Measurements from ENCODE around the gene FBXO44. TPM values are rescaled to one million over a fixed set of nuclear protein-coding genes. Genes with fewer than 3 reads are reported as not detected.
A peak's percentile ranks its signal among the peaks of the same experiment; 100 is the strongest.

Gene FBXO44
- polyA plus RNA-seq, 2 donors: 9.0 to 16.2 TPM

- WGBS, 2 donors: 6 to 8% methylated on average over 59 to 65 of the region's 65 CpGs
- no peaks in the 10 kb centered on the region for H3K27me3 ChIP-seq (ENCODE audit: control insufficient read depth in 1 of 2, insufficient read depth in 2 of 2, low read length in 2 of 2)
- peak overlapping the region; percentile 75 to 78 for H3K27ac ChIP-seq (ENCODE audit: low read depth in 2 of 2, low read length in 1 of 2)
Measured at GRCh38 chr1:11680270-11681070, 25.8 kb downstream of the FBXO44 start.

DNA sequence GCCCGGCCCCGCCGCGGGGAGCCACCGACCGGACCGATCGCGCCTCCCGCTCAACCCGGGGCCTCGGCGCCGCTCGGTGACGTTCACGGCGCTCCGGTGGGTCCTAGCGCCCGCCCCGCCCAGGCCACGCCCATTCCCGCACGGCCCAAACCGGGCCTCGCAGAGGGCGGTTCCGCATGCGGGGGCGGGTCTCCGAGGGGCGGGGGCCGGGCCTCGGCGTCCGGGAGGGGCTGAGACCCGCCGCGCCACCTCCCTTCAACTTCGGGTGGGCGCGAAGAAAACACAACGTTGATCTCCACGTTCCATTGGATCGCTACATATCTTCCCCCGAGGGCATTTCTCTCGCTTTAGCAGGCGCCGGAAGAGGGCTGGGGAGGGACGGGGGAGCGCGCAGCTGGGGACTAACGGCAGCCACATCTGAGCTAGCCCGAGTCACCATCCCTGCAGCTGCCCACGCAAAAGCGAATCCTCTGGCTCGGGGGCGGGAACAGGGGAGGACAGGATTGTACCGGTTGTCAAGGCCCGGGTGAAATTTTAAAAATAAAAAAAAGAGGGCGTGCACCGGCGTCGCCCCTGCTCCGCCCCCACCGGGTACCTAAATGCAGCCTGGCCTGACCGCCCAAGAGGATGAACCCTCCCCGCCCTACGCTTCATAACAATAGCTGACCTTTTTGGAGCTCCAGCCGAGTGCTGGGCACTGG is 26.5 kb downstream of the FBXO44 start, which contains the start of gene MAD2L2:
MAD2L2 (minus strand) TSS at position 78 of the 701 bp plus-strand sequence. CDS start 547 bp downstream, outside the sequence.
- peak within 1 kb of the TSS; percentile 75 to 78 for H3K27ac ChIP-seq (ENCODE audit: low read depth in 2 of 2, low read length in 1 of 2)
- WGBS, 2 donors: 1% methylated on average over 45 to 71 of the region's 71 CpGs
- peaks cover 0 to 3% of the 10 kb centered on the region in 2 donors for H3K4me1 ChIP-seq (ENCODE audit: control insufficient read depth in 2 of 2, insufficient read depth in 2 of 2, low read length in 1 of 2)
- peak within 1 kb of the TSS; percentile 74 for H3K4me3 ChIP-seq (ENCODE audit: low read depth in 1 of 2, low read length in 2 of 2)
- H3K36me3 ChIP-seq (ENCODE audit: control insufficient read depth in 2 of 2, insufficient read depth in 2 of 2, low read length in 1 of 2): peaks cover 0 to 4% of the 10 kb centered on the region in 2 donors
- H3K9me3 ChIP-seq (ENCODE audit: control insufficient read depth in 2 of 2, insufficient read depth in 1 of 2, low read depth in 1 of 2, low read length in 1 of 2): no peaks in the 10 kb centered on the region
- H3K27me3 ChIP-seq (ENCODE audit: control insufficient read depth in 1 of 2, insufficient read depth in 2 of 2, low read length in 2 of 2): no peaks in the 10 kb centered on the region

More at GRCh38 chr1:11680270-11681070, 25.8 kb downstream of the FBXO44 start:
- Histone ChIP-seq H3K36me3 (ENCODE audit: control insufficient read depth in 2 of 2, insufficient read depth in 2 of 2, low read length in 1 of 2) (peaks cover 0 to 7% of the 10 kb centered on the region in 2 donors), H3K4me1 (ENCODE audit: control insufficient read depth in 2 of 2, insufficient read depth in 2 of 2, low read length in 1 of 2) (peaks cover 0 to 3% of the 10 kb centered on the region in 2 donors), H3K4me3 (ENCODE audit: low read depth in 1 of 2, low read length in 2 of 2) (peak overlapping the region; percentile 74), H3K9me3 (ENCODE audit: control insufficient read depth in 2 of 2, insufficient read depth in 1 of 2, low read depth in 1 of 2, low read length in 1 of 2) (no peaks in the 10 kb centered on the region)

- Histone ChIP-seq H3K9me3 (ENCODE audit: control insufficient read depth in 2 of 2, insufficient read depth in 1 of 2, low read depth in 1 of 2, low read length in 1 of 2) (no peaks in the 10 kb centered on the region), H3K27me3 (ENCODE audit: control insufficient read depth in 1 of 2, insufficient read depth in 2 of 2, low read length in 2 of 2) (no peaks in the 10 kb centered on the region), H3K4me1 (ENCODE audit: control insufficient read depth in 2 of 2, insufficient read depth in 2 of 2, low read length in 1 of 2) (peaks cover 0 to 3% of the 10 kb centered on the region in 2 donors), H3K27ac (ENCODE audit: low read depth in 2 of 2, low read length in 1 of 2) (no peak overlapping the region), H3K36me3 (ENCODE audit: control insufficient read depth in 2 of 2, insufficient read depth in 2 of 2, low read length in 1 of 2) (no peaks in the 10 kb centered on the region), H3K4me3 (ENCODE audit: low read depth in 1 of 2, low read length in 2 of 2) (no peak overlapping the region)
- 41 to 42% methylated on average over 7 of the region's 7 CpGs for WGBS, 2 donors
Measured at GRCh38 chr1:11682287-11682771, 27.7 kb downstream of the FBXO44 start.

DNA sequence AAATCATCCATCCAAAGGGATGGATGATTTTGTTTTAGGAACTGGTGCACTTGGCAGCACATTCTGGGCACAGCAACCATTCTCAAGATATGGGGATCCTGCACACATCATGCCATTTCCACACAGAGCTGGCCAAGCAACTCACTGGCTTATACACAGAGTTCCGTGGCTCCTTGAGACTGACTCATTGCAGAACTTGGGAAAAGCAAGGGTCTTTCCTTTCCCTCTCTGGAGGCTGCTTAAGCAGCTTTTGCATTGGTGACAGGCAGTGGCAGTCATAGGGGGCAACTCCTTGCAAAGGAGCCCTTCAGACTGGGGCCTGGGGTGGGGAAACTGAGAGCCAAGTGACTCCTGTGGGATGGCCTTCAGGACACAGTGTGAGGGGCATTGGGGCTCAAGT is 28.1 kb downstream of the FBXO44 start:
- no peaks in the 10 kb centered on the region for H3K9me3 ChIP-seq (ENCODE audit: control insufficient read depth in 2 of 2, insufficient read depth in 1 of 2, low read depth in 1 of 2, low read length in 1 of 2)
- whole genome bisulfite sequencing, 2 donors: 54% methylated on average over 1 of the region's 1 CpG
- no peak overlapping the region for H3K27ac ChIP-seq (ENCODE audit: low read depth in 2 of 2, low read length in 1 of 2)
- no peak overlapping the region for H3K4me3 ChIP-seq (ENCODE audit: low read depth in 1 of 2, low read length in 2 of 2)
- H3K27me3 ChIP-seq (ENCODE audit: control insufficient read depth in 1 of 2, insufficient read depth in 2 of 2, low read length in 2 of 2): no peaks in the 10 kb centered on the region
- H3K36me3 ChIP-seq (ENCODE audit: control insufficient read depth in 2 of 2, insufficient read depth in 2 of 2, low read length in 1 of 2): no peaks in the 10 kb centered on the region
- H3K4me1 ChIP-seq (ENCODE audit: control insufficient read depth in 2 of 2, insufficient read depth in 2 of 2, low read length in 1 of 2): peaks cover 0 to 3% of the 10 kb centered on the region in 2 donors

GRCh38 chr1:11684070-11684469 is 29.4 kb downstream of the FBXO44 start:
- Histone ChIP-seq H3K9me3 (ENCODE audit: control insufficient read depth in 2 of 2, insufficient read depth in 1 of 2, low read depth in 1 of 2, low read length in 1 of 2) (no peaks in the 10 kb centered on the region), H3K27ac (ENCODE audit: low read depth in 2 of 2, low read length in 1 of 2) (no peak overlapping the region), H3K27me3 (ENCODE audit: control insufficient read depth in 1 of 2, insufficient read depth in 2 of 2, low read length in 2 of 2) (no peaks in the 10 kb centered on the region), H3K4me3 (ENCODE audit: low read depth in 1 of 2, low read length in 2 of 2) (no peak overlapping the region), H3K4me1 (ENCODE audit: control insufficient read depth in 2 of 2, insufficient read depth in 2 of 2, low read length in 1 of 2) (peaks cover 0 to 3% of the 10 kb centered on the region in 2 donors), H3K36me3 (ENCODE audit: control insufficient read depth in 2 of 2, insufficient read depth in 2 of 2, low read length in 1 of 2) (no peaks in the 10 kb centered on the region)
- WGBS, 2 donors: 53 to 63% methylated on average over 7 of the region's 7 CpGs

- no peak overlapping the region for H3K4me3 ChIP-seq (ENCODE audit: low read depth in 1 of 2, low read length in 2 of 2)
- H3K27me3 ChIP-seq (ENCODE audit: control insufficient read depth in 1 of 2, insufficient read depth in 2 of 2, low read length in 2 of 2): no peaks in the 10 kb centered on the region
- H3K27ac ChIP-seq (ENCODE audit: low read depth in 2 of 2, low read length in 1 of 2): no peak overlapping the region
- no peaks in the 10 kb centered on the region for H3K36me3 ChIP-seq (ENCODE audit: control insufficient read depth in 2 of 2, insufficient read depth in 2 of 2, low read length in 1 of 2)
- H3K4me1 ChIP-seq (ENCODE audit: control insufficient read depth in 2 of 2, insufficient read depth in 2 of 2, low read length in 1 of 2): peaks cover 0 to 1% of the 10 kb centered on the region in 2 donors
- WGBS, 2 donors: 91% methylated on average over 7 of the region's 7 CpGs
- no peaks in the 10 kb centered on the region for H3K9me3 ChIP-seq (ENCODE audit: control insufficient read depth in 2 of 2, insufficient read depth in 1 of 2, low read depth in 1 of 2, low read length in 1 of 2)
Measured at GRCh38 chr1:11685210-11685752, 30.6 kb downstream of the FBXO44 start.

DNA sequence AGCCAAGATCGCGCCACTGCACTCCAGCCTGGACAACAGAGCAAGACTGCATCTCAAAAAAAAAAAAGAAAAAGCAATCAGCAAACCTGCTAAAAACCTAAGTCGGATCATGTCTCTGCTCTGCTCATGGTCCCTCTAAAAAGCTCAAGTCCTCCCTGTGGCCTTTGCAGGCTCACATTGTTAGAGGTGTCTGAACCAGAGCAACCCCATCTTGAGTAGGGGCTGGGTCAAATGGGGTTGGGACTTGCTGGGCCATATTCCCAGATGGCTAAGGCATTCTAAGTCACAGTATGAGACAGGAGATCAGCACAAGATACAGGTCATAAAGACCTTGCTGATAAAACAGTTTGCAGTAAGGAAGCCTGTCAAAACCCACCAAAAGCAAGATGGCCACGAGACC is 33.8 kb downstream of the FBXO44 start:
- Histone ChIP-seq H3K36me3 (ENCODE audit: control insufficient read depth in 2 of 2, insufficient read depth in 2 of 2, low read length in 1 of 2) (no peaks in the 10 kb centered on the region), H3K4me3 (ENCODE audit: low read depth in 1 of 2, low read length in 2 of 2) (no peak overlapping the region), H3K27ac (ENCODE audit: low read depth in 2 of 2, low read length in 1 of 2) (no peak overlapping the region), H3K27me3 (ENCODE audit: control insufficient read depth in 1 of 2, insufficient read depth in 2 of 2, low read length in 2 of 2) (peaks cover 0 to 16% of the 10 kb centered on the region in 2 donors), H3K4me1 (ENCODE audit: control insufficient read depth in 2 of 2, insufficient read depth in 2 of 2, low read length in 1 of 2) (peaks cover 2 to 9% of the 10 kb centered on the region in 2 donors), H3K9me3 (ENCODE audit: control insufficient read depth in 2 of 2, insufficient read depth in 1 of 2, low read depth in 1 of 2, low read length in 1 of 2) (no peaks in the 10 kb centered on the region)
- 95 to 98% methylated on average over 4 of the region's 4 CpGs for WGBS, 2 donors

DNA sequence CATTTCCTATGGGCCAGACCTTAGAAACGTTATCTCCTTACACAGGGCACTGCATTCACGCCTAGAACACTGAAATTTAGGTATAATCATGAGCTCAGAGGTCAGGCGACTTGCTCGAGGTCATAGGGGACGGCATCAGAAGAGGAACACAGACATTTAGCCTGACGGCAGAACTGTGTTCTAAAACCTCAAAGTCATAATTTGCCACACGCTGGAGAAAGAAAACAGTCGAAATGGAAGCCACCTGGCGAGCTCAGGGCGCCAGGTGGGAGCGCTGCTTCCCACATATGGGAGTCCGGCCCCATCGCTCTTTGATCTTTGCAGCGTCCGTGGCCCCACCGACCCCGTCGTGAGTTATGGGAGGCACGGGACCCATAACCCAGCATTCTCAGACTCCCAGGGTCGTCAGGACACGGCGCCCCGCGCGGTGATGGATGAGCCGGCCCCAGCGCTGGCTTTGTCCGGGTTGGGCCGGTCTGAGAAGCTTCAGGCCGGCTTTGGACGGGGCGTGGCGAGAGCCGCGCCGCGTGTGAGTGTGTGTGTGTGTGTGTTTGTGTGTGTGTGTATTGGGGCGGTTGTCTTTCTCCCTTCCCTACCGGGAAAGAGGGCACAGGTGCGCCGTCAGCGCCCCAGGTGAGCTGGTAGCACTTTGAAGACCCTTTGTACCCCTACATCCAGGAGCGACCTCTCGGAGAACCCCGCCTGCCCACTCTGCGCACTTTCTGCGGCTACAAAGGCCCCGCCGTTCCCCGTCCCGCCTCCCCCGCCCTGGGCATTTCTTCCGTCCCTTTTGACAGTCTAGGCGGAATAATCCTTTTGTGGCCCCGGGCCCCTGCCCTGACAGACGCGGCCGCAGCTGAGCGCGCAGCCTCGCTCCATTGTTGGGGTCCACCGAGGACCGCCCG is 36.0 kb downstream of the FBXO44 start:
- Histone ChIP-seq H3K27me3 (ENCODE audit: control insufficient read depth in 1 of 2, insufficient read depth in 2 of 2, low read length in 2 of 2) (peaks cover 0 to 16% of the 10 kb centered on the region in 2 donors), H3K27ac (ENCODE audit: low read depth in 2 of 2, low read length in 1 of 2) (no peak overlapping the region), H3K4me3 (ENCODE audit: low read depth in 1 of 2, low read length in 2 of 2) (peak overlapping the region; percentile 10 to 35), H3K9me3 (ENCODE audit: control insufficient read depth in 2 of 2, insufficient read depth in 1 of 2, low read depth in 1 of 2, low read length in 1 of 2) (no peaks in the 10 kb centered on the region), H3K36me3 (ENCODE audit: control insufficient read depth in 2 of 2, insufficient read depth in 2 of 2, low read length in 1 of 2) (no peaks in the 10 kb centered on the region), H3K4me1 (ENCODE audit: control insufficient read depth in 2 of 2, insufficient read depth in 2 of 2, low read length in 1 of 2) (peaks cover 2 to 9% of the 10 kb centered on the region in 2 donors)
- WGBS, 2 donors: 4% methylated on average over 58 to 64 of the region's 64 CpGs

Data from esophagus (tissue), 2 donors.